ENCODE results near the gene RAD51B. TPM values are rescaled to one million over a fixed set of nuclear protein-coding genes. Genes with fewer than 3 reads are reported as not detected.

Gene RAD51B
- polyA plus RNA-seq, 1 donor (not counting 4 experiments of a cell fraction or from before 2014, with no cell fraction given), result 13.3 TPM

DNA sequence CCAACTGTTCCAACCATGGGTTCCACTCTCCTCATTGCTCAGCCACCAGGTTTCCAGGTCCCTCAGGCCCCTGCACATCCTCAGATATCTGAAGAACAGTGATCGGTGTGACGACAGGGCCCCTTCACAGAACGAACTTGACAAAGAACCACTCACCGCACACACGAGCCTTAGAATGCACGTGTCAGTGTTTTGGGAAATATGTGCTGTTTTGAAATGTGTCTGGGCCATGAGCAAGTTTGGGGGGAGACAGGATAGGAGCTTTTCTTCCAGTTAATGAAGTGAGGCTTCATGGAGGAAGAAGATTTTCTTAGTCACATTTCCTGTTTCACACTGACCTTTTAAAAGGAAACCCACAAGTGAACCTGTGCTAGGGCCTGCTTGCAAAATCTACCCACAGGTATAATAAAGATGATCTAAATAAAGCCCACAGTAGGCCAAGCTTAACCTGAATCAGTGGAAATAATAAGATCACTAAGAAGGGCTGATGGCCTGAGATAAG is 914.7 kb downstream of the RAD51B start:
- Histone ChIP-seq H3K79me2 (ENCODE audit: control insufficient read depth, insufficient read depth, low read length) (no peaks in the 10 kb centered on the region), H3K9ac (ENCODE audit: control insufficient read depth, extremely low read depth, insufficient read depth, low read length) (no peak overlapping the region), H4K20me1 (ENCODE audit: control insufficient read depth, extremely low read depth, insufficient read depth, low read length) (no peaks in the 10 kb centered on the region), H3K27ac (ENCODE audit: control insufficient read depth, insufficient read depth, low read length) (no peak overlapping the region), H3K4me3 (ENCODE audit: control insufficient read depth in 2 of 3, extremely low read depth in 1 of 3, insufficient read depth in 2 of 3, low read depth in 1 of 3, low read length in 3 of 3) (no peak overlapping the region), H3K4me2 (ENCODE audit: control insufficient read depth, extremely low read depth, insufficient read depth, low read depth, low read length) (no peak overlapping the region), H3K36me3 (ENCODE audit: control insufficient read depth in 2 of 2, extremely low read depth in 1 of 2, insufficient read depth in 2 of 2, low read length in 2 of 2) (no peaks in the 10 kb centered on the region), H3K9me1 (ENCODE audit: control insufficient read depth, extremely low read depth, insufficient read depth, low read length) (no peaks in the 10 kb centered on the region), H2AFZ (ENCODE audit: control insufficient read depth, low read length) (peak overlapping the region; percentile 28), H3K4me1 (ENCODE audit: control insufficient read depth, extremely low read depth, insufficient read depth, low read length) (peaks cover 11% of the 10 kb centered on the region), H3K9me3 (ENCODE audit: control insufficient read depth, low read depth, low read length) (no peaks in the 10 kb centered on the region), H3K27me3 (ENCODE audit: control insufficient read depth, extremely low read depth, insufficient read depth, low read length) (no peaks in the 10 kb centered on the region)
- DNase-seq (ENCODE audit: low read depth, low spot score) (no peak), FAIRE-seq (no peak)
- TF ChIP-seq CTCF (optimal IDR thresholded peaks at IDR 0.05 in 1 of 3, IDR thresholded peaks at IDR 0.05 in 1 of 3, conservative IDR thresholded peaks at IDR 0.05 in 1 of 3; ENCODE audit: extremely low read depth in 1 of 3, insufficient read depth in 2 of 3, low read length in 3 of 3) (no peak), EZH2 (IDR thresholded peaks at IDR 0.05; ENCODE audit: low read length) (no peak)
- dilution Hi-C loops (cut with MboI; ENCODE audit: extremely low pct_ligation_motif_present, low sequenced_read_pairs), result no loop called here

DNA sequence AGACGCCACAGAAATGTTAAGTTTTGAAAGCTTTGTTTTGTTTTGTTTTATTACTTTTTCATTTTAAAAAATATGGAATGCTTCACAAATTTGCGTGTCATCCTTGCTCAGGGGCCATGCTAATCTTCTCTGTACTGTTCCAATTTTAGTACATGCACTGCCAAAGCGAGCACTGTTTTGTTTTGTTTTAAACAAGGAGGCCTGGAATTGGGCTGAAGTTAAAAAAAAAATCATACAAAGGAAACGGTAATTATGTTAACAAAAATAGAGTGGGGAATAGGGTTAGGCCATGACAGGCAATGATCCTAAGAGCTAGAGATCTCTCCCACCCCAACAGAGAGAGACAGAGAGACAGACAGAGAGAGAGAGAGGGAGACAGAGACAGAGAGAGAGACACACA is 916.3 kb downstream of the RAD51B start:
- H3K27ac ChIP-seq (ENCODE audit: control insufficient read depth, insufficient read depth, low read length), result no peak overlapping the region
- no peaks in the 10 kb centered on the region for H3K79me2 ChIP-seq (ENCODE audit: control insufficient read depth, insufficient read depth, low read length)
- H3K27me3 ChIP-seq (ENCODE audit: control insufficient read depth, extremely low read depth, insufficient read depth, low read length), result no peaks in the 10 kb centered on the region
- dilution Hi-C loops (cut with MboI; ENCODE audit: extremely low pct_ligation_motif_present, low sequenced_read_pairs), result no loop called here
- H3K9ac ChIP-seq (ENCODE audit: control insufficient read depth, extremely low read depth, insufficient read depth, low read length), result no peak overlapping the region
- DNase-seq (ENCODE audit: low read depth, low spot score), result no peak
- peaks cover 11% of the 10 kb centered on the region for H3K4me1 ChIP-seq (ENCODE audit: control insufficient read depth, extremely low read depth, insufficient read depth, low read length)
- no peak overlapping the region for H3K4me2 ChIP-seq (ENCODE audit: control insufficient read depth, extremely low read depth, insufficient read depth, low read depth, low read length)
- FAIRE-seq, result no peak
- H2AFZ ChIP-seq (ENCODE audit: control insufficient read depth, low read length), result no peak overlapping the region
- TF ChIP-seq CTCF (optimal IDR thresholded peaks at IDR 0.05 in 1 of 3, IDR thresholded peaks at IDR 0.05 in 1 of 3, conservative IDR thresholded peaks at IDR 0.05 in 1 of 3; ENCODE audit: extremely low read depth in 1 of 3, insufficient read depth in 2 of 3, low read length in 3 of 3) (no peak), EZH2 (IDR thresholded peaks at IDR 0.05; ENCODE audit: low read length) (no peak)
- no peaks in the 10 kb centered on the region for H3K9me1 ChIP-seq (ENCODE audit: control insufficient read depth, extremely low read depth, insufficient read depth, low read length)
- H3K9me3 ChIP-seq (ENCODE audit: control insufficient read depth, low read depth, low read length), result no peaks in the 10 kb centered on the region
- no peaks in the 10 kb centered on the region for H3K36me3 ChIP-seq (ENCODE audit: control insufficient read depth in 2 of 2, extremely low read depth in 1 of 2, insufficient read depth in 2 of 2, low read length in 2 of 2)
- no peaks in the 10 kb centered on the region for H4K20me1 ChIP-seq (ENCODE audit: control insufficient read depth, extremely low read depth, insufficient read depth, low read length)
- H3K4me3 ChIP-seq (ENCODE audit: control insufficient read depth in 2 of 3, extremely low read depth in 1 of 3, insufficient read depth in 2 of 3, low read depth in 1 of 3, low read length in 3 of 3), result no peak overlapping the region

Data from keratinocyte (primary cell).